Endothelial cell of umbilical vein (primary cell): ENCODE measurements around the gene NEAT1. TPM values are rescaled to one million over a fixed set of nuclear protein-coding genes. Genes with fewer than 3 reads are reported as not detected.

ENCODE experiments used
- BruUV-seq: library from RNA; stranded (reverse); fragments of 400-500 nt; replicated peaks from 2 replicates; lab custom pipeline; 2021; lab: Mats Ljungman, UMichigan
- CTCF ChIA-PET: fragments of 300-600, 350-600 bp; sonication (Branson Sonifier 250); formaldehyde crosslinking; loops from one replicate; lab custom pipeline; 2021; ENCODE audit warnings: antibody characterized with exemption, inconsistent platforms; lab: Charles Lee
- POLR2A ChIA-PET: fragments of 300-600, 350-600 bp; sonication (Branson Sonifier 250); formaldehyde crosslinking; loops from one replicate; lab custom pipeline; 2021; ENCODE audit warnings: antibody characterized with exemption, inconsistent platforms; lab: Charles Lee
- DNase-seq: peaks from one replicate; pipeline ENCODE4 v3.0.0-alpha.2; 2011; ENCODE audit warnings: low read depth, low spot score
- FAIRE-seq: peaks from 2 replicates; lab custom pipeline; 2011; peaks lifted over from hg19 to GRCh38; lab: Jason Lieb, UNC
- H2AFZ ChIP-seq: 2 replicates; pipeline ENCODE4 v1.6.0; 2012; ENCODE audit warnings: low read depth, low read length, control low read depth, inconsistent platforms
- H3K27ac ChIP-seq: 2 replicates; pipeline ENCODE4 v1.5.1; 2011; ENCODE audit warnings: low read depth, mild to moderate bottlenecking, control low read depth, low read length, moderate library complexity; ENCODE audit not compliant: insufficient read depth
- H3K27me3 ChIP-seq, 2 experiments: 2 replicates each; pipeline versions ENCODE4 v1.6.0 to v1.6.1; 2011; ENCODE audit warnings: low read length in 2 of 2, mixed read lengths in 1 of 2; ENCODE audit not compliant: control insufficient read depth in 2 of 2, insufficient read depth in 2 of 2
- H3K36me3 ChIP-seq, 2 experiments: 2 replicates in 1 of 2; 3 replicates in 1 of 2; pipeline ENCODE4 v1.5.1; 2011; ENCODE audit warnings: low read length in 2 of 2, mild to moderate bottlenecking in 1 of 2, moderate library complexity in 1 of 2; ENCODE audit not compliant: control insufficient read depth in 2 of 2, insufficient read depth in 2 of 2; ENCODE audit errors: extremely low read depth in 1 of 2
- H3K4me1 ChIP-seq: 3 replicates; pipeline ENCODE4 v1.5.1; 2011; ENCODE audit warnings: mild to moderate bottlenecking, low read length; ENCODE audit not compliant: control insufficient read depth, insufficient read depth; ENCODE audit errors: extremely low read depth
- H3K4me2 ChIP-seq: 2 replicates; pipeline ENCODE4 v1.6.1; 2011; ENCODE audit warnings: low read length, control low read depth, mixed read lengths; ENCODE audit not compliant: insufficient read depth
- H3K4me3 ChIP-seq, 3 experiments: fragments of 200-600 bp in 1 of 3; sonication (generic), shearing (Covaris generic) in 1 of 3; replicated peaks in 1 of 3; 2 replicates each; pipeline ENCODE4 v1.5.1; 2011 to 2016; ENCODE audit warnings: control low read depth in 3 of 3, low read length in 3 of 3, mild to moderate bottlenecking in 2 of 3, inconsistent platforms in 1 of 3, low read depth in 1 of 3, moderate library complexity in 1 of 3; ENCODE audit not compliant: insufficient read depth in 1 of 3
- H3K79me2 ChIP-seq: 2 replicates; pipeline ENCODE4 v1.6.0; 2012; ENCODE audit warnings: low read length, inconsistent platforms; ENCODE audit not compliant: control insufficient read depth, insufficient read depth
- H3K9ac ChIP-seq: replicated peaks from 2 replicates; pipeline ENCODE3; 2011; ENCODE audit warnings: low read length, control low read depth; ENCODE audit not compliant: insufficient read depth; ENCODE audit errors: extremely low read depth
- H3K9me1 ChIP-seq: replicated peaks from 3 replicates; pipeline ENCODE4 v1.6.0; 2011; ENCODE audit warnings: mild to moderate bottlenecking, low read length; ENCODE audit not compliant: control insufficient read depth, insufficient read depth; ENCODE audit errors: extremely low read depth
- H3K9me3 ChIP-seq: replicated peaks from 2 replicates; pipeline ENCODE4 v1.5.1; 2012; ENCODE audit warnings: low read length, inconsistent platforms; ENCODE audit not compliant: control insufficient read depth, insufficient read depth
- H4K20me1 ChIP-seq: replicated peaks from 2 replicates; pipeline ENCODE3; 2011; ENCODE audit warnings: mild to moderate bottlenecking, low read length; ENCODE audit not compliant: control insufficient read depth, insufficient read depth; ENCODE audit errors: extremely low read depth
- FOS ChIP-seq: IDR thresholded peaks from 2 replicates; pipeline ENCODE4 v1.6.1; 2011; ENCODE audit warnings: mild to moderate bottlenecking, low read length, moderate library complexity, borderline replicate concordance; ENCODE audit not compliant: insufficient read depth
- GATA2 ChIP-seq: IDR thresholded peaks from 2 replicates; pipeline ENCODE4 v1.7.0; 2011; ENCODE audit warnings: low read depth, mild to moderate bottlenecking, moderate library complexity, mixed read lengths, low read length; ENCODE audit not compliant: insufficient read length, insufficient read depth
- JUN ChIP-seq: IDR thresholded peaks from 2 replicates; pipeline ENCODE4 v1.6.1; 2011; ENCODE audit warnings: borderline replicate concordance, low read depth; ENCODE audit not compliant: insufficient read length, insufficient read depth
- MAX ChIP-seq: IDR thresholded peaks from 2 replicates; pipeline ENCODE4 v1.6.1; 2011; ENCODE audit not compliant: insufficient read depth, insufficient read length
- MYC ChIP-seq: IDR thresholded peaks from one replicate; pipeline ENCODE4 v1.6.1; 2011; ENCODE audit warnings: mild to moderate bottlenecking, low read depth, low read length
- POLR2A ChIP-seq: IDR thresholded peaks from 2 replicates; pipeline ENCODE4 v1.6.1; 2012; ENCODE audit warnings: low read depth, mild to moderate bottlenecking, control low read depth, low read length
- POLR2AphosphoS5 ChIP-seq: IDR thresholded peaks from 2 replicates; pipeline ENCODE4 v1.6.1; 2012; ENCODE audit warnings: low read depth, mild to moderate bottlenecking, control low read depth, low read length, moderate library complexity; ENCODE audit not compliant: insufficient read depth
- dilution Hi-C: fragments of 300-500 bp; cut with MboI; formaldehyde crosslinking; loops from one replicate; pipeline ENCODE4 v1.15.0; 2019; ENCODE audit warnings: low sequenced_read_pairs; ENCODE audit not compliant: extremely low pct_ligation_motif_present
- intact Hi-C: fragments of 100-400 bp; cut with micrococcal nuclease; formaldehyde crosslinking; loops from one replicate; pipeline ENCODE4 v1.10.0; 2022
- polyA plus RNA-seq, 4 experiments: library from polyadenylated mRNA; depleted of rRNA in 3 of 4; stranded (reverse) in 3 of 4; unstranded in 1 of 4; fragments of >200 nt; gene quantifications; 2 replicates each; pipeline versions ENCODE4 v1.2.1 to v1.2.3, GENCODE V29; 2011 to 2012; ENCODE audit warnings: missing spikeins in 1 of 4
- total RNA-seq: library from RNA; stranded (reverse); gene quantifications from 2 replicates; pipeline ENCODE4 v1.2.3, GENCODE V29; 2021

The NEAT1 gene
- total and polyA plus RNA-seq, 2 donors (not counting 3 experiments of a cell fraction or from before 2014, with no cell fraction given) = 34.4 to 957 TPM

GRCh38 chr11:65433657-65434056, 11.1 kb downstream of the NEAT1 start:
- POLR2A ChIA-PET = interaction anchor here (0.5 kb wide), 1 partner anchor 58 kb away, joined by 3 read pairs; no protein-coding TSS in a partner anchor

GRCh38 chr11:65434057-65434666, 11.6 kb downstream of the NEAT1 start:
- no peaks in the 10 kb centered on the region for H3K27me3 ChIP-seq
- H3K4me3 ChIP-seq = no peak overlapping the region
- FAIRE-seq = no peak
- dilution Hi-C loops (no loop called here), intact Hi-C loops (no loop called here)
- no peak overlapping the region for H2AFZ ChIP-seq
- peaks cover 22% of the 10 kb centered on the region for H4K20me1 ChIP-seq
- no peak overlapping the region for H3K4me2 ChIP-seq
- H3K4me1 ChIP-seq = peaks cover 25% of the 10 kb centered on the region
- peaks cover 95% of the 10 kb centered on the region for H3K79me2 ChIP-seq
- no peak overlapping the region for H3K27ac ChIP-seq
- no peaks in the 10 kb centered on the region for H3K9me3 ChIP-seq
- BruUV-seq = no TSS peak
- TF ChIP-seq FOS = no peak
- TF ChIP-seq MYC = no peak
- TF ChIP-seq MAX = no peak
- peak; percentile 39 for TF ChIP-seq POLR2AphosphoS5
- ChIA-PET POLR2A (interaction anchor here (0.5 kb wide), 1 partner anchor 58 kb away, joined by 3 read pairs; no protein-coding TSS in a partner anchor), CTCF (interaction anchor here (1.1 to 1.3 kb wide), 2 partner anchors 13 to 18 kb away, joined by 3 to 8 read pairs; no protein-coding TSS in a partner anchor)
- H3K9me1 ChIP-seq = no peaks in the 10 kb centered on the region
- H3K36me3 ChIP-seq = peaks cover 25 to 31% of the 10 kb centered on the region in 2 experiments
- no peak overlapping the region for H3K9ac ChIP-seq
- DNase-seq = peak; percentile 33

More at GRCh38 chr11:65433657-65434056, 11.1 kb downstream of the NEAT1 start:
- Histone ChIP-seq H3K9me1 (no peaks in the 10 kb centered on the region), H3K4me1 (peaks cover 30% of the 10 kb centered on the region), H3K79me2 (peaks cover 95% of the 10 kb centered on the region), H3K4me3 (no peak overlapping the region), H3K27me3 (no peaks in the 10 kb centered on the region), H2AFZ (no peak overlapping the region), H3K4me2 (no peak overlapping the region), H4K20me1 (peaks cover 22% of the 10 kb centered on the region), H3K27ac (no peak overlapping the region), H3K36me3 (peaks cover 25 to 31% of the 10 kb centered on the region in 2 experiments), H3K9me3 (no peaks in the 10 kb centered on the region), H3K9ac (no peak overlapping the region)
- intact Hi-C loops (no loop called here), dilution Hi-C loops (no loop called here)
- FAIRE-seq (no peak), DNase-seq (no peak)
- BruUV-seq = no TSS peak
- CTCF ChIA-PET = interaction anchor here (1.1 to 1.3 kb wide), 2 partner anchors 14 to 17 kb away, joined by 3 to 8 read pairs; no protein-coding TSS in a partner anchor
- TF ChIP-seq FOS (no peak), POLR2AphosphoS5 (no peak), POLR2A (no peak), GATA2 (no peak), JUN (no peak), MYC (no peak)
